ENCODE results near the gene ASB3.
A peak's percentile ranks its signal among the peaks of the same experiment; 100 is the strongest.
"Not testable (repeated sequence)": the region's sequence is repeated elsewhere in the genome, so short reads cannot be mapped to it uniquely, and the experiment has no call there.

The ASB3 gene

GRCh38 chr2:53786705-53787613 is at the start of gene ASB3, which contains the start of gene ERLEC1:
Gene ASB3, minus strand, starts transcription at chr2:53786953. Its CDS starts 21,381 bp downstream, at chr2:53765572.
Gene ERLEC1, plus strand, starts transcription at chr2:53787044. Its CDS starts 167 bp downstream, at chr2:53787211.
- peak; percentile 74 to 77 for DNase-seq (ENCODE audit: low read depth in 2 of 2)

- DNase-seq (ENCODE audit: low read depth in 2 of 2), result not testable (repeated sequence)
Observed at GRCh38 chr2:53829980-53830290, 43.2 kb upstream of the ASB3 start.

GRCh38 chr2:53829273-53829979 is 42.7 kb upstream of the ASB3 start:
- no peak for DNase-seq (ENCODE audit: low read depth in 2 of 2)

GRCh38 chr2:53828331-53828730 is 41.6 kb upstream of the ASB3 start:
- no peak for DNase-seq (ENCODE audit: low read depth in 2 of 2)

GRCh38 chr2:53827398-53828175 is 40.8 kb upstream of the ASB3 start:
- DNase-seq (ENCODE audit: low read depth in 2 of 2), result no peak

- no peak for DNase-seq (ENCODE audit: low read depth in 2 of 2)
Observed at GRCh38 chr2:53826587-53827397, 40.0 kb upstream of the ASB3 start.

- no peak for DNase-seq (ENCODE audit: low read depth in 2 of 2)
Observed at GRCh38 chr2:53826030-53826410, 39.3 kb upstream of the ASB3 start.

- peak in 1 of 2 donors; percentile 3 for DNase-seq (ENCODE audit: low read depth in 2 of 2)
Observed at GRCh38 chr2:53823639-53824038, 36.9 kb upstream of the ASB3 start.

GRCh38 chr2:53821810-53822209 is 35.1 kb upstream of the ASB3 start:
- DNase-seq (ENCODE audit: low read depth in 2 of 2), result no peak

- DNase-seq (ENCODE audit: low read depth in 2 of 2), result no peak
Observed at GRCh38 chr2:53820711-53821110, 34.0 kb upstream of the ASB3 start.

GRCh38 chr2:53820048-53820447 is 33.3 kb upstream of the ASB3 start:
- no peak for DNase-seq (ENCODE audit: low read depth in 2 of 2)

- DNase-seq (ENCODE audit: low read depth in 2 of 2), result no peak
Observed at GRCh38 chr2:53819634-53820033, 32.9 kb upstream of the ASB3 start.

GRCh38 chr2:53818854-53819435 is 32.2 kb upstream of the ASB3 start:
- no peak for DNase-seq (ENCODE audit: low read depth in 2 of 2)

GRCh38 chr2:53813151-53813550 is 26.4 kb upstream of the ASB3 start:
- DNase-seq (ENCODE audit: low read depth in 2 of 2), result no peak

- DNase-seq (ENCODE audit: low read depth in 2 of 2), result no peak
Observed at GRCh38 chr2:53811601-53812000, 24.8 kb upstream of the ASB3 start.

GRCh38 chr2:53802617-53803151 is 15.9 kb upstream of the ASB3 start:
- DNase-seq (ENCODE audit: low read depth in 2 of 2), result no peak

GRCh38 chr2:53801547-53801946 is 14.8 kb upstream of the ASB3 start:
- DNase-seq (ENCODE audit: low read depth in 2 of 2), result no peak

GRCh38 chr2:53793821-53794220 is 7.1 kb upstream of the ASB3 start:
- DNase-seq (ENCODE audit: low read depth in 2 of 2), result no peak

- no peak for DNase-seq (ENCODE audit: low read depth in 2 of 2)
Observed at GRCh38 chr2:53793261-53793660, 6.5 kb upstream of the ASB3 start.

- no peak for DNase-seq (ENCODE audit: low read depth in 2 of 2)
Observed at GRCh38 chr2:53787614-53788289, 999 bp upstream of the ASB3 start.
